Spleen (tissue), 11 donors: Measurements from ENCODE around the gene USB1. TPM values are rescaled to one million over a fixed set of nuclear protein-coding genes. Genes with fewer than 3 reads are reported as not detected.
A peak's percentile ranks its signal among the peaks of the same experiment; 100 is the strongest.

Experiments
- DNase-seq: peaks from one replicate; pipeline ENCODE4 v3.0.0-alpha.2; 2020
- H3K27ac ChIP-seq, 8 donors: fragments of 200-600 bp; sonication (generic) in 7 of 8; 1 replicate in 4 of 8; 2 replicates in 4 of 8; pipeline versions ENCODE4 v1.5.0 to v1.8.0; 2016 to 2021; ENCODE audit warnings: inconsistent platforms in 4 of 8, mild to moderate bottlenecking in 4 of 8, moderate library complexity in 1 of 8
- H3K27me3 ChIP-seq, 7 donors: fragments of 200-600 bp; sonication (generic) in 6 of 7; replicated peaks in 1 of 7; 1 replicate in 4 of 7; 2 replicates in 3 of 7; pipeline versions ENCODE4 v1.5.0 to v1.8.0; 2016 to 2021; ENCODE audit warnings: inconsistent platforms in 3 of 7, mild to moderate bottlenecking in 1 of 7
- H3K36me3 ChIP-seq, 6 donors: fragments of 200-600 bp; sonication (generic) in 5 of 6; 1 replicate in 4 of 6; 2 replicates in 2 of 6; pipeline versions ENCODE4 v1.5.0 to v1.8.0; 2016 to 2021; ENCODE audit warnings: inconsistent platforms in 2 of 6
- H3K4me1 ChIP-seq, 6 donors: fragments of 200-600 bp; sonication (generic) in 5 of 6; 1 replicate in 3 of 6; 2 replicates in 3 of 6; pipeline versions ENCODE4 v1.5.0 to v1.8.0; 2016 to 2021; ENCODE audit warnings: inconsistent platforms in 3 of 6
- H3K4me3 ChIP-seq, 8 donors: fragments of 200-600 bp; sonication (generic) in 7 of 8; 1 replicate in 4 of 8; 2 replicates in 4 of 8; pipeline versions ENCODE4 v1.5.0 to v1.8.0; 2016 to 2021; ENCODE audit warnings: inconsistent platforms in 4 of 8, mild to moderate bottlenecking in 4 of 8, moderate library complexity in 2 of 8
- H3K9me3 ChIP-seq, 8 donors: fragments of 200-600 bp; sonication (generic) in 7 of 8; 1 replicate in 4 of 8; 2 replicates in 4 of 8; pipeline versions ENCODE4 v1.5.0 to v1.8.0; 2016 to 2021; ENCODE audit warnings: inconsistent platforms in 4 of 8
- CTCF ChIP-seq, 11 experiments: fragments of 200-600 bp in 7 of 11; fragments of 450-650 bp in 4 of 11; sonication (generic) in 4 of 11; IDR thresholded peaks in 8 of 11; conservative IDR thresholded peaks in 3 of 11; 1 replicate in 7 of 11; 2 replicates in 4 of 11; pipeline versions ENCODE4 v1.4.0 to v1.8.0; 2016 to 2021; ENCODE audit warnings: antibody characterized with exemption in 11 of 11, inconsistent platforms in 4 of 11, mild to moderate bottlenecking in 1 of 11
- POLR2A ChIP-seq, 3 donors: fragments of 450-650 bp; IDR thresholded peaks; one replicate each; pipeline ENCODE4 v1.5.1; 2017; ENCODE audit warnings: antibody characterized with exemption in 3 of 3, mild to moderate bottlenecking in 1 of 3
- POLR2AphosphoS5 ChIP-seq, 3 donors: sonication (generic); formaldehyde crosslinking; IDR thresholded peaks; one replicate each; pipeline ENCODE4 v1.5.1; 2017; ENCODE audit warnings: antibody characterized with exemption in 3 of 3
- WGBS, 5 donors: extraction: QIAGEN DNeasy Blood & Tissue Kit in 3 of 5; methylation state at CpG; one replicate each; pipeline versions ENCODE4 v1.1.5 to v1.1.7; 2013 to 2018; 5-methylcytosine and 5-hydroxymethylcytosine counted together
- intact Hi-C: fragments of 100-400 bp; cut with DNase I; formaldehyde crosslinking; loops from one replicate; pipeline ENCODE4 v1.15.0; 2023; ENCODE audit warnings: low total_unique reads
- polyA plus RNA-seq, 3 donors: library from polyadenylated mRNA; stranded (reverse); fragments of 200-250 nt; gene quantifications; one replicate each; pipeline ENCODE4 v1.2.1, GENCODE V29; 2013
- total RNA-seq, 7 donors: library from RNA; depleted of rRNA in 3 of 7; stranded (reverse); fragments of >200 nt in 3 of 7; fragmentation: NEBNext Ultra II Directional in 4 of 7; extraction: Animal tissue kit (Norgen Biotek cat#: 25700) in 4 of 7; gene quantifications; one replicate each; pipeline versions ENCODE4 v1.1.0 to v1.2.1, GENCODE V29; 2016 to 2021
- donor health status: healthy with polysubstance abuse.
- donor health status: DM: no; HTN: no; CAD: no; lungs with moderate emphysema.
- donor health status: DM: no; HTN: no; CAD: no.
- donor health status: Bipolar disorder and iron deficiency.
- donor health status: healthy.
- donor health status: DM: no; HTN: no; CAD: no.
- donor health status: DM: yes; HTN: yes; CAD: no.

The USB1 gene
- total and polyA plus RNA-seq, 10 donors: 17.7 to 78.4 (median 46.9) TPM

DNA sequence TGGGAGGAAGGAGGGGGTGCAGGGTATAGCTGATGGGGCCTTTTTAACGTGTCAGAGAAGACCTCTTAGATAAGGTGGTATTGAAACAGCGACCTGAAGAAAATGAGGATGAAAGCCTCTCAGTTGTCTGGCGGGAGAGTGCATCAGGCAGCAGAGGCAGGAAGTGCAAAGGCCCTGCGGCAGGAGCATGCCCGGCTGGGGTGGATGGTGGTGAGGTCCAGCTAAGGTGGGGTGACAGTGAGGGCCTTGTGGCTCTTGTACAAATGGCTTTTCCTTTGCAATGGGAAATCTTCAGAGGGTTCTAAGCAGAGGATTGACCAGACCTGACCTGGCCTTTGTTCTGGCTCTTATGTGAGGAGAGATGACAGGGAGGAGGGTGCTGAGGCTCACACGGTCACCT lies 35.7 kb downstream of the USB1 start:
- intact Hi-C loops: no loop called here
- no peaks in the 10 kb centered on the region for H3K9me3 ChIP-seq
- H3K36me3 ChIP-seq: peaks cover 0 to 28% (median 0%) of the 10 kb centered on the region in 6 donors
- H3K4me1 ChIP-seq: peaks cover 3 to 70% (median 21%) of the 10 kb centered on the region in 6 donors
- no peaks in the 10 kb centered on the region for H3K27me3 ChIP-seq
- H3K4me3 ChIP-seq: no peak overlapping the region
- 84 to 93% (median 86%) methylated on average over 6 of the region's 6 CpGs for WGBS, 5 donors
- no peak overlapping the region for H3K27ac ChIP-seq
- TF ChIP-seq CTCF (IDR thresholded peaks at IDR 0.05 in 8 of 11, conservative IDR thresholded peaks at IDR 0.05 in 3 of 11) (no peak), POLR2A (IDR thresholded peaks at IDR 0.05) (no peak), POLR2AphosphoS5 (IDR thresholded peaks at IDR 0.05) (no peak)
- no peak for DNase-seq

- H3K4me3 ChIP-seq: no peak overlapping the region
- no peaks in the 10 kb centered on the region for H3K9me3 ChIP-seq
- intact Hi-C loops: no loop called here
- peaks cover 0 to 64% (median 16%) of the 10 kb centered on the region in 6 donors for H3K4me1 ChIP-seq
- DNase-seq: no peak
- WGBS, 5 donors: 90 to 95% (median 93%) methylated on average over 16 of the region's 16 CpGs
- H3K36me3 ChIP-seq: peaks cover 0 to 33% (median 0%) of the 10 kb centered on the region in 6 donors
- no peak for TF ChIP-seq POLR2A (IDR thresholded peaks at IDR 0.05)
- TF ChIP-seq CTCF (IDR thresholded peaks at IDR 0.05 in 8 of 11, conservative IDR thresholded peaks at IDR 0.05 in 3 of 11): no peak
- no peak for TF ChIP-seq POLR2AphosphoS5 (IDR thresholded peaks at IDR 0.05)
- H3K27ac ChIP-seq: no peak overlapping the region
- H3K27me3 ChIP-seq: no peaks in the 10 kb centered on the region
Measured at GRCh38 chr16:58037365-58038057, 36.3 kb downstream of the USB1 start.

- Histone ChIP-seq H3K9me3 (no peaks in the 10 kb centered on the region), H3K36me3 (peaks cover 0 to 39% (median 0%) of the 10 kb centered on the region in 6 donors), H3K27me3 (no peaks in the 10 kb centered on the region), H3K4me3 (no peak overlapping the region), H3K4me1 (peaks cover 0 to 61% (median 14%) of the 10 kb centered on the region in 6 donors), H3K27ac (peak overlapping the region in 1 of 8 donors; percentile 1)
- no peak for DNase-seq
- TF ChIP-seq POLR2AphosphoS5 (IDR thresholded peaks at IDR 0.05): no peak
- TF ChIP-seq CTCF (IDR thresholded peaks at IDR 0.05 in 8 of 11, conservative IDR thresholded peaks at IDR 0.05 in 3 of 11): no peak
- no peak for TF ChIP-seq POLR2A (IDR thresholded peaks at IDR 0.05)
- 68 to 94% (median 84%) methylated on average over 20 of the region's 20 CpGs for WGBS, 5 donors
- intact Hi-C loops: no loop called here
Measured at GRCh38 chr16:58038219-58038641, 37.0 kb downstream of the USB1 start.

DNA sequence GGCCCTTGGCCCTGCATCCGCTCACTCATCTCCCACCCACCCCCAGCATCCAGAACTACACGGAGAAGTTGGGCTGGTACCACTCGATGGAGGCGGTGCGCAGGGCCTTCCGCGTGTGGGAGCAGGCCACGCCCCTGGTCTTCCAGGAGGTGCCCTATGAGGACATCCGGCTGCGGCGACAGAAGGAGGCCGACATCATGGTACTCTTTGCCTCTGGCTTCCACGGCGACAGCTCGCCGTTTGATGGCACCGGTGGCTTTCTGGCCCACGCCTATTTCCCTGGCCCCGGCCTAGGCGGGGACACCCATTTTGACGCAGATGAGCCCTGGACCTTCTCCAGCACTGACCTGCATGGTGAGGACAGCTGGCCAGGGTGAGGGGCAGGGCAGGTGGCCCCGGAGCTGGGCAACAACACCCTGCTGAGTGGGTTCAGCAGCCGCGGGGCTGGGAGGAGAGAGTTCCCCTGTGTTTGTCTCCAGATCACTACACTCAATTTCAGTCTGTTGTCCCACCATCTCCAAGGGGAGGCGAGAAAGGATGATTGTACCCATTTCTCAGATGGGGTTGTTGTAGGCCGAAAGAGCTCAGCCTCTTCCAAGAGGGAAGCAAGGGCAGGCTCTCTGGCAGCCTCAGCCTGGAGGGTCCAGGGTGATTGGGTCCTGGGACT lies 38.8 kb downstream of the USB1 start:
- H3K4me3 ChIP-seq: no peak overlapping the region
- H3K4me1 ChIP-seq: peaks cover 0 to 62% (median 23%) of the 10 kb centered on the region in 6 donors
- H3K27ac ChIP-seq: peak overlapping the region in 2 of 8 donors; percentile 10 to 38
- intact Hi-C loops: no loop called here
- peaks cover 0 to 54% (median 0%) of the 10 kb centered on the region in 6 donors for H3K36me3 ChIP-seq
- H3K27me3 ChIP-seq: no peaks in the 10 kb centered on the region
- DNase-seq: no peak
- no peak for TF ChIP-seq POLR2A (IDR thresholded peaks at IDR 0.05)
- peak in 2 of 3 donors; percentile 24 to 51 for TF ChIP-seq POLR2AphosphoS5 (IDR thresholded peaks at IDR 0.05)
- H3K9me3 ChIP-seq: no peaks in the 10 kb centered on the region
- WGBS, 5 donors: 79 to 96% (median 86%) methylated on average over 15 to 26 of the region's 26 CpGs
